ENCODE data around the gene MYL6B. TPM values are rescaled to one million over a fixed set of nuclear protein-coding genes. Genes with fewer than 3 reads are reported as not detected.
A peak's percentile ranks its signal among the peaks of the same experiment; 100 is the strongest.

MYL6B gene
- total and polyA plus RNA-seq, 2 of the 4 experiments (the other 2 are of a cell fraction), result 78.3 to 112 TPM

DNA sequence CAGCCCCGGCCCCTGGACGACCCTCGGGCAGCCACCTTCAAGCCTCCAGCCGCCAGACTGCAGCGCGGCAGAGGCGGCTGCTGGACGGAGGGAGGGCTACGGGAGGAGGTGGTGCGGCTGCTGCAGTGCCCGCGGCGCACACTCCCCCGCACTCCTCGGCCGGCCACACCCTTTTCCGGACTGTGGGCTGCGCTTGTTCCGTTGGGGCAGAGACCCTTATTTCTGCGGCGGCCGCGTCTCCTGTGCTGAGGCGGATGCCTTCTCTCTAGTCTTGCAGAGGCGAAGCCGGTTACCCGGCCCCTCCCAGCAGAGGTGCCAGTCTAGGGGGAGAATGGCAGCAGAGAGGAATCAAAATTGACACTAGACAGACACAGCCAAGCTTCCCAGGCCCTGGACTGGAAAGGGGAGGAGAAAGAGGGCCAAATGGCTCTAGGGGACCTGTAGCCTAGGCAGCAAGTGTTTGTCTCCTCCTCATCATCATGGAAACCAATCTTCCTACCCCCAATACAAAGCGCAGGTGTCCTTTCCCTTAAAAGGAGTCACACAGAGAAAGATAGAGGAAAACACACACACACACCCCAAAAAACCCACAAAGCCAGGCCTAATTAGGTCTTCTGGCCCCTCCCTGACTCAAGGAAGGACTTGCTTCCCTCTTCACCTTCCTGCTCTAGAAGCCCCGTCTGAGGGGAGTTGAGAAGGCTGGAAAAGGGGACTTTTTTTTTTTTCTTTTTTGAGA is 23.0 kb upstream of the MYL6B start:
- peak overlapping the region; percentile 85 for H3K14ac ChIP-seq (replicated peaks; ENCODE audit: low read depth, low read length)
- H3K9ac ChIP-seq (ENCODE audit: low read depth, low read length), result peak overlapping the region; percentile 91
- H2AK5ac ChIP-seq (ENCODE audit: low read depth, low read length), result peak overlapping the region; percentile 88
- no peaks in the 10 kb centered on the region for H3K9me1 ChIP-seq (ENCODE audit: insufficient read depth, low read length)
- ATAC-seq (ENCODE audit: low read depth) (peak; percentile 44), DNase-seq (peak; percentile 36)
- peak overlapping the region; percentile 95 for H2AK9ac ChIP-seq (replicated peaks; ENCODE audit: low read depth, low read length, poor library complexity)
- no peaks in the 10 kb centered on the region for H4K20me1 ChIP-seq (ENCODE audit: insufficient read depth, low read length)
- H3K9me3 ChIP-seq (ENCODE audit: control insufficient read depth, insufficient read depth, low read length), result no peaks in the 10 kb centered on the region
- WGBS, 2 experiments (ENCODE audit: extremely low coverage in 2 of 2, insufficient read length in 1 of 2), result 0% methylated on average over 6 of the region's 29 CpGs; no CpG with 5 or more reads in 1 of the 2 experiments
- H2BK5ac ChIP-seq (ENCODE audit: low read depth, low read length, poor library complexity, severe bottlenecking), result peak overlapping the region; percentile 51
- POLR2A ChIA-PET (ENCODE audit: unreplicated experiment), result no interaction called here
- peaks cover 44 to 76% of the 10 kb centered on the region in 2 experiments for H3K79me1 ChIP-seq (ENCODE audit: low read depth in 1 of 2, low read length in 2 of 2)
- H3K27me3 ChIP-seq (ENCODE audit: control insufficient read depth, insufficient read depth, low read length), result no peaks in the 10 kb centered on the region
- H3K56ac ChIP-seq (ENCODE audit: extremely low read depth, insufficient read depth, low read length), result peak overlapping the region; percentile 78
- H3K23ac ChIP-seq (ENCODE audit: low read depth, low read length), result peak overlapping the region; percentile 88; the same call in 1 of the 2 replicates
- H3K36me3 ChIP-seq (ENCODE audit: control insufficient read depth, insufficient read depth, low read length), result peaks cover 36% of the 10 kb centered on the region
- peak overlapping the region; percentile 44 for H3K27ac ChIP-seq (ENCODE audit: insufficient read depth, low read length)
- peaks cover 6% of the 10 kb centered on the region; the same call in 1 of the 2 replicates for H3K4me1 ChIP-seq (ENCODE audit: control insufficient read depth, insufficient read depth, low read length)
- in situ Hi-C loops (cut with MboI; ENCODE audit: low sequenced_read_pairs) (loop anchor here (5.0 kb wide), 1 partner anchor 58 kb away; the partner anchor contains the start of gene SMARCC2), intact Hi-C loops (cut with micrococcal nuclease) (no loop called here), dilution Hi-C loops (cut with HindIII; ENCODE audit: low sequenced_read_pairs, unreplicated experiment) (no loop called here)
- BruUV-seq (replicated peaks), result no TSS peak
- no peak overlapping the region for H2BK15ac ChIP-seq (ENCODE audit: low read depth, low read length)
- H3K18ac ChIP-seq (ENCODE audit: low read depth, low read length), result 0 out of 2 replicates have a peak overlapping the region, but pooled peaks have one; percentile 4
- TF ChIP-seq, protein P1, sequence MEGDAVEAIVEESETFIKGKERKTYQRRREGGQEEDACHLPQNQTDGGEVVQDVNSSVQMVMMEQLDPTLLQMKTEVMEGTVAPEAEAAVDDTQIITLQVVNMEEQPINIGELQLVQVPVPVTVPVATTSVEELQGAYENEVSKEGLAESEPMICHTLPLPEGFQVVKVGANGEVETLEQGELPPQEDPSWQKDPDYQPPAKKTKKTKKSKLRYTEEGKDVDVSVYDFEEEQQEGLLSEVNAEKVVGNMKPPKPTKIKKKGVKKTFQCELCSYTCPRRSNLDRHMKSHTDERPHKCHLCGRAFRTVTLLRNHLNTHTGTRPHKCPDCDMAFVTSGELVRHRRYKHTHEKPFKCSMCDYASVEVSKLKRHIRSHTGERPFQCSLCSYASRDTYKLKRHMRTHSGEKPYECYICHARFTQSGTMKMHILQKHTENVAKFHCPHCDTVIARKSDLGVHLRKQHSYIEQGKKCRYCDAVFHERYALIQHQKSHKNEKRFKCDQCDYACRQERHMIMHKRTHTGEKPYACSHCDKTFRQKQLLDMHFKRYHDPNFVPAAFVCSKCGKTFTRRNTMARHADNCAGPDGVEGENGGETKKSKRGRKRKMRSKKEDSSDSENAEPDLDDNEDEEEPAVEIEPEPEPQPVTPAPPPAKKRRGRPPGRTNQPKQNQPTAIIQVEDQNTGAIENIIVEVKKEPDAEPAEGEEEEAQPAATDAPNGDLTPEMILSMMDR (conservative IDR thresholded peaks at IDR 0.05; ENCODE audit: low read depth, low read length), result no peak
- no peak for TF ChIP-seq FOS (IDR thresholded peaks at IDR 0.05; ENCODE audit: low read depth, low read length)
- no peak for TF ChIP-seq MXI1 (IDR thresholded peaks at IDR 0.05; ENCODE audit: borderline replicate concordance, low read depth, low read length)
- TF ChIP-seq MAZ (IDR thresholded peaks at IDR 0.05; ENCODE audit: borderline replicate concordance, low read depth, low read length), result no peak
- TF ChIP-seq SMC3 (IDR thresholded peaks at IDR 0.05; ENCODE audit: low read depth, low read length), result no peak
- peak; percentile 4; the same call in 1 of the 2 replicates for TF ChIP-seq BHLHE40 (IDR thresholded peaks at IDR 0.05; ENCODE audit: low read depth, low read length)
- H2AFZ ChIP-seq (replicated peaks; ENCODE audit: low read length, poor library complexity), result peak overlapping the region; percentile 88
- H2BK20ac ChIP-seq (ENCODE audit: low read depth, low read length), result no peak overlapping the region
- H4K91ac ChIP-seq (ENCODE audit: insufficient read depth, low read depth, low read length), result peak overlapping the region; percentile 81
- H3K4ac ChIP-seq (ENCODE audit: low read depth, low read length), result peak overlapping the region; percentile 81
- H3K4me2 ChIP-seq (ENCODE audit: low read depth, low read length), result peak overlapping the region; percentile 92
- peak overlapping the region; percentile 41; the same call in 1 of the 2 replicates for H4K5ac ChIP-seq (ENCODE audit: low read depth, low read length)
- H3K4me3 ChIP-seq (ENCODE audit: insufficient read depth, low read depth, low read length), result peak overlapping the region; percentile 75
- 0 out of 2 replicates have a peak overlapping the region, but pooled peaks have one; percentile 39 for H2BK120ac ChIP-seq (ENCODE audit: low read depth, low read length)
- CTCF ChIA-PET, result interaction anchor here (0.5 kb wide), 1 partner anchor 19 kb away, joined by 3 read pairs; no protein-coding TSS in a partner anchor
- H4K8ac ChIP-seq (ENCODE audit: low read depth in 2 of 2, low read length in 2 of 2), result peak overlapping the region; percentile 42 to 73; a peak in 3 of 4 replicates

Data from IMR-90 (cell line).